ENCODE data around the gene BMP8B.

DNA sequence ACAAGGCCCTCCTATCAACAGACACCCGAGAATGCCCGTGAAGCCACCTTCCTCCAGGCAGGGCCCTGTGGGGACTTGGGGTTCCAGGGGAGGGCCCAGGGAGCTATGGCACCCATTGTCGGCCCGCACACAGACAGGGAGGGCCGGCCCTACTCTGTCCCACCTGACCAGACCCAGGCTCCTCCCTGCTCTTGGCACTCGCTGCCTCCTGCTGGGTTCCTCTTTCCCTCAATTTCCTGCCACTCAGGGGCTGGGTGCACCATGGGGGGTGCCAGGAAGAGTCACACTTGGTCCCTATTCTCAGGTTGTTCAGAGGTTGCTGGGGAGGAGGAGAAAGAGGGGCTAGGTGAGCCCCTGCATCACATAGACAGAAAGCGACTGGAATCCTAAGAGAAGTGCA, 9.5 kb downstream of the BMP8B start:
- TF ChIP-seq, protein P1, sequence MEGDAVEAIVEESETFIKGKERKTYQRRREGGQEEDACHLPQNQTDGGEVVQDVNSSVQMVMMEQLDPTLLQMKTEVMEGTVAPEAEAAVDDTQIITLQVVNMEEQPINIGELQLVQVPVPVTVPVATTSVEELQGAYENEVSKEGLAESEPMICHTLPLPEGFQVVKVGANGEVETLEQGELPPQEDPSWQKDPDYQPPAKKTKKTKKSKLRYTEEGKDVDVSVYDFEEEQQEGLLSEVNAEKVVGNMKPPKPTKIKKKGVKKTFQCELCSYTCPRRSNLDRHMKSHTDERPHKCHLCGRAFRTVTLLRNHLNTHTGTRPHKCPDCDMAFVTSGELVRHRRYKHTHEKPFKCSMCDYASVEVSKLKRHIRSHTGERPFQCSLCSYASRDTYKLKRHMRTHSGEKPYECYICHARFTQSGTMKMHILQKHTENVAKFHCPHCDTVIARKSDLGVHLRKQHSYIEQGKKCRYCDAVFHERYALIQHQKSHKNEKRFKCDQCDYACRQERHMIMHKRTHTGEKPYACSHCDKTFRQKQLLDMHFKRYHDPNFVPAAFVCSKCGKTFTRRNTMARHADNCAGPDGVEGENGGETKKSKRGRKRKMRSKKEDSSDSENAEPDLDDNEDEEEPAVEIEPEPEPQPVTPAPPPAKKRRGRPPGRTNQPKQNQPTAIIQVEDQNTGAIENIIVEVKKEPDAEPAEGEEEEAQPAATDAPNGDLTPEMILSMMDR (conservative IDR thresholded peaks at IDR 0.05 in 1 of 2, IDR thresholded peaks at IDR 0.05 in 1 of 2; ENCODE audit: low read depth in 1 of 2, low read length in 2 of 2) = no peak
- TF ChIP-seq EZH2 (IDR thresholded peaks at IDR 0.05; ENCODE audit: low read length, missing control alignments) = no peak

Measured in fibroblast of lung (primary cell).